ENCODE results near the gene ZNF318.

Gene ZNF318

GRCh38 chr6:43301081-43301870, 68.2 kb downstream of the ZNF318 start:
- Histone ChIP-seq H4K20me1 (ENCODE audit: control insufficient read depth, insufficient read depth, low read depth, low read length) (no peaks in the 10 kb centered on the region), H3K27me3 (ENCODE audit: control insufficient read depth, low read length) (no peaks in the 10 kb centered on the region), H3K4me1 (ENCODE audit: control insufficient read depth, low read length) (peaks cover 3% of the 10 kb centered on the region; the same call in 1 of the 2 replicates), H3F3A (ENCODE audit: control insufficient read depth, insufficient read depth) (no peaks in the 10 kb centered on the region), H3K79me2 (ENCODE audit: control insufficient read depth, low read length) (no peaks in the 10 kb centered on the region), H3K27ac (ENCODE audit: low read depth, low read length) (no peak overlapping the region), H3K36me3 (ENCODE audit: control insufficient read depth, low read length) (no peaks in the 10 kb centered on the region; the same call in 1 of the 2 replicates), H3K4me3 (ENCODE audit: low read length) (no peak overlapping the region), H3K9me2 (replicated peaks; ENCODE audit: control insufficient read depth, low read length) (no peaks in the 10 kb centered on the region), H3K9me3 (ENCODE audit: control insufficient read depth, insufficient read depth, low read length) (no peaks in the 10 kb centered on the region), H3K4me2 (ENCODE audit: low read length) (no peak overlapping the region)
- TF ChIP-seq EZH2phosphoT487 (IDR thresholded peaks at IDR 0.05; ENCODE audit: borderline replicate concordance, low read length) (no peak), CTCF (IDR thresholded peaks at IDR 0.05; ENCODE audit: low read depth, low read length, poor library complexity, severe bottlenecking) (no peak)

- no peak for TF ChIP-seq EZH2phosphoT487 (IDR thresholded peaks at IDR 0.05; ENCODE audit: borderline replicate concordance, low read length)
- no peak for TF ChIP-seq CTCF (IDR thresholded peaks at IDR 0.05; ENCODE audit: low read depth, low read length, poor library complexity, severe bottlenecking)
- no peaks in the 10 kb centered on the region for H3K36me3 ChIP-seq (ENCODE audit: control insufficient read depth, low read length)
- H3F3A ChIP-seq (ENCODE audit: control insufficient read depth, insufficient read depth), result no peaks in the 10 kb centered on the region
- no peaks in the 10 kb centered on the region for H3K9me3 ChIP-seq (ENCODE audit: control insufficient read depth, insufficient read depth, low read length)
- no peak overlapping the region for H3K4me2 ChIP-seq (ENCODE audit: low read length)
- no peaks in the 10 kb centered on the region for H3K9me2 ChIP-seq (replicated peaks; ENCODE audit: control insufficient read depth, low read length)
- H3K79me2 ChIP-seq (ENCODE audit: control insufficient read depth, low read length), result no peaks in the 10 kb centered on the region
- H3K27me3 ChIP-seq (ENCODE audit: control insufficient read depth, low read length), result no peaks in the 10 kb centered on the region
- H3K27ac ChIP-seq (ENCODE audit: low read depth, low read length), result no peak overlapping the region
- no peak overlapping the region for H3K4me3 ChIP-seq (ENCODE audit: low read length)
- H3K4me1 ChIP-seq (ENCODE audit: control insufficient read depth, low read length), result peaks cover 3% of the 10 kb centered on the region; the same call in 1 of the 2 replicates
- no peaks in the 10 kb centered on the region for H4K20me1 ChIP-seq (ENCODE audit: control insufficient read depth, insufficient read depth, low read depth, low read length)
Observed at GRCh38 chr6:43299338-43300293, 69.8 kb downstream of the ZNF318 start.

GRCh38 chr6:43298565-43299337, 70.7 kb downstream of the ZNF318 start:
- Histone ChIP-seq H3K36me3 (ENCODE audit: control insufficient read depth, low read length) (no peaks in the 10 kb centered on the region), H3K4me1 (ENCODE audit: control insufficient read depth, low read length) (peaks cover 3% of the 10 kb centered on the region; the same call in 1 of the 2 replicates), H3K79me2 (ENCODE audit: control insufficient read depth, low read length) (no peaks in the 10 kb centered on the region), H3K9me3 (ENCODE audit: control insufficient read depth, insufficient read depth, low read length) (no peaks in the 10 kb centered on the region), H3K4me2 (ENCODE audit: low read length) (no peak overlapping the region), H3K27ac (ENCODE audit: low read depth, low read length) (no peak overlapping the region), H3F3A (ENCODE audit: control insufficient read depth, insufficient read depth) (no peaks in the 10 kb centered on the region), H3K27me3 (ENCODE audit: control insufficient read depth, low read length) (no peaks in the 10 kb centered on the region), H3K4me3 (ENCODE audit: low read length) (no peak overlapping the region), H4K20me1 (ENCODE audit: control insufficient read depth, insufficient read depth, low read depth, low read length) (no peaks in the 10 kb centered on the region), H3K9me2 (replicated peaks; ENCODE audit: control insufficient read depth, low read length) (no peaks in the 10 kb centered on the region)
- TF ChIP-seq CTCF (IDR thresholded peaks at IDR 0.05; ENCODE audit: low read depth, low read length, poor library complexity, severe bottlenecking), result no peak
- TF ChIP-seq EZH2phosphoT487 (IDR thresholded peaks at IDR 0.05; ENCODE audit: borderline replicate concordance, low read length), result no peak
